Upper lobe of right lung (tissue), 1 donor: ENCODE data around the gene PANK4. TPM values are rescaled to one million over a fixed set of nuclear protein-coding genes. Genes with fewer than 3 reads are reported as not detected.

ENCODE experiments used
- ATAC-seq: fragments of 200-7000 bp; cut with Tn5 transposase; one replicate; pipeline ENCODE4 v1.9.1; 2020; ENCODE audit warnings: mild to moderate bottlenecking, moderate library complexity
- DNase-seq: peaks from one replicate; pipeline ENCODE4 v3.0.0-alpha.2; 2020
- H3K27ac ChIP-seq: fragments of 200-600 bp; one replicate; pipeline ENCODE4 v1.8.0; 2022
- H3K27me3 ChIP-seq: fragments of 200-600 bp; one replicate; pipeline ENCODE4 v1.8.0; 2022; ENCODE audit warnings: mild to moderate bottlenecking
- H3K36me3 ChIP-seq: fragments of 200-600 bp; one replicate; pipeline ENCODE4 v1.8.0; 2022
- H3K4me1 ChIP-seq: fragments of 200-600 bp; one replicate; pipeline ENCODE4 v1.8.0; 2022
- H3K4me3 ChIP-seq: fragments of 200-600 bp; one replicate; pipeline ENCODE4 v1.8.0; 2022; ENCODE audit warnings: mild to moderate bottlenecking
- H3K9me3 ChIP-seq: fragments of 200-600 bp; one replicate; pipeline ENCODE4 v1.8.0; 2022
- CTCF ChIP-seq: fragments of 200-600 bp; IDR thresholded peaks from one replicate; pipeline ENCODE4 v1.8.0; 2022; ENCODE audit warnings: antibody characterized with exemption
- intact Hi-C: fragments of 100-400 bp; cut with DNase I; formaldehyde crosslinking; loops from one replicate; pipeline ENCODE4 v1.11.0; 2022
- total RNA-seq: library from RNA; stranded (reverse); fragmentation: NEBNext Ultra II Directional; extraction: Animal tissue kit (Norgen Biotek cat#: 25700); gene quantifications from one replicate; pipeline ENCODE4 v1.2.1, GENCODE V29; 2021
- donor health status: DM: no; HTN: yes; CAD: no; lungs with severe emphysema.

Gene PANK4
- total RNA-seq, 1 donor from 2014 or later = 36.4 TPM

DNA sequence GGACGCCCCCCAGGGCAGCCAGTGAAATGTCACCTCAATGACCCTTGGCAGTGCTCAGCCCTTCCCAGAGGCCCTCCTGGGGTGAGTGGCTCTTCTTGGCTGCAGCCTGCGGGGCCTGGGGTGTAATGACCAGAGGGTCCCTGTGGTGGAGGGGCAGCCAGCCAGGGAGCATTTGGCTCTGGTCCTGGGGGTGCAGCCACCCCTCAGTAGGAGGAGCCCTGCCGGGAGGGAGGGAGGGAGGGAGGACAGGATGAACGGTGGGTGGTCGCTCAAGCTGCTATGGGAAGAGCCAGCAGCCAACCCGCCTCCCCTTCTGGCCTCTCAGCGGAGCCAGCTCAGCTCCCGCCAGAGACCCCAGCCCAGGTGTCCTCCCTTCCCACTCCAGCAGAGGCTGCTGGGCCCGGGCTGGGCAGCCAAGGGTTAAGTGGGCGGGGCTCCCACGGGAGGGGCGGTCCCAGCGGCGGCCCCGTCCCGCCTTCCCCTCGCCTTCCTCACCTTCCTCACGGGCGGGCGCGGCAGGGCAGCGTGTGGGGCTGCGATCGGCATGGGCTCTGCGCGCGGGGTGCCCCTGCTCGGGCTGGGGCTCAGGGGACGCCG is 59.3 kb downstream of the PANK4 start:
- no peaks in the 10 kb centered on the region for H3K36me3 ChIP-seq
- DNase-seq (no peak), ATAC-seq (no peak)
- no peaks in the 10 kb centered on the region for H3K9me3 ChIP-seq
- intact Hi-C loops = no loop called here
- no peak for TF ChIP-seq CTCF
- no peak overlapping the region for H3K27ac ChIP-seq
- H3K4me3 ChIP-seq = no peak overlapping the region
- peaks cover 72% of the 10 kb centered on the region for H3K27me3 ChIP-seq
- H3K4me1 ChIP-seq = no peaks in the 10 kb centered on the region

DNA sequence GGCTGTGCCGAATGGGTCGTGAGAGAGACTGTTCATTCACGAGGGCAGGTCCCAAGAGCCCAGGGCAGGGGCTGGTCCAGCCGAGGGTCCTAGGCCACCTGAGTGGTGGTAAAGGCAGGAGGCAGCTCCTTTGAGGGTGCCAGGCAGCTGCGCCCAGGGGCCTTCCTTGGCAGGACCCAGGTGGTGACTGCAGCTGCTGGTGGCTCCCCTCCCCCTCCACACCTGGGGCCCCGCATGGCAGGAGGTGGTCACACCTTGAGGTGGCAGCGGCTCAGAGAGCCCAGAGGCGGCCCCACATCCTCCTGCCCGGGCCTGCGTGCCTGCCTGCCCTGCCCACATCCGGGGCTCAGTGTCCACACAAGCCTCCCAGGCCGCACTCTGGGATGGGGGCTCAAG is 60.1 kb downstream of the PANK4 start:
- ATAC-seq (no peak), DNase-seq (no peak)
- intact Hi-C loops = no loop called here
- Histone ChIP-seq H3K4me3 (no peak overlapping the region), H3K4me1 (no peaks in the 10 kb centered on the region), H3K27me3 (peaks cover 72% of the 10 kb centered on the region), H3K36me3 (no peaks in the 10 kb centered on the region), H3K9me3 (no peaks in the 10 kb centered on the region), H3K27ac (no peak overlapping the region)
- TF ChIP-seq CTCF = no peak

DNA sequence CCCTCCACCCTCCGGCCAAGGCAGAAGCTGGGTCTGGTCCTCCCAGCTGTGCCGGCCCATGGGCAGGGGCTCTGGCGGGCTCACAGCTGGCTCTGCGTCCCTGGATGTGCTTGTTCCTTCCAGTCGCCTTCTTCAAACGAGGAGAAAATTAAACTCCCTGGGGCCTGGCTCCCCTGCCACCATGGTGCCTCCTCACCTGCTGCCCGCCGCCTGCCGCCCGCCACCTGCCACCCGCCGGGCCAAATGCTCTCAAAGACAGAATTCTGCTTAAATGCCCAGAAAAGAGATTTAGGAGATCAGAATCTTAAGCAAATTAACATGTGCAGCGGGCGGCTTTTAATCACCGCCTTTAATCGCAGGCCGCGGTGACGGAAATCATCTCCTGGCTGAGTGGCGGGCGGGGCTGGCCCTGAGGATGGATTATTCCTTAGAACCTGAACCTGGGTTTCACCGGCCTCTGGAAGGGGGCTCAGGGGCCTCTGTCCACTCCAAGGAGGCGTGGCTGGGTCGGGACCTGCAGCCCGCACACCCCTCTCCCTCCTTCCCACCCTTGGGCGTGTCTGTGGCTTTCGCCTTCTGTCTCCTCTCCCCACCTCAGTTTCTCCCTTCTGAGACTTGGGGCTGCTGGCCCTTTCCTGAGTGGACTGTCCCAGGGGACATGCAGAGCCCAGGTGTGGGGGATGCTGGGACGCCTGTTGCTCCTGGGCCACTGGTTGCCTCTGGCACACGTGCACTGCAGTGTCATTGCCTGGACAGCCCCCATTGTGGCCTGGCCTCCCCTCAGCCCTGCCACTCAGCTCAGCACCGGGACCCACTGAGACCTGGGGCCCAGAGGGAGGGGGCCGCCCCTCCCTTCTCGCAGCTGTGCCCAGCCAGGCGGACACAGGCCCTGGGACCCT is 60.8 kb downstream of the PANK4 start:
- H3K9me3 ChIP-seq = no peaks in the 10 kb centered on the region
- ATAC-seq (no peak), DNase-seq (no peak)
- H3K4me3 ChIP-seq = no peak overlapping the region
- no peak overlapping the region for H3K27ac ChIP-seq
- no peak for TF ChIP-seq CTCF
- H3K4me1 ChIP-seq = no peaks in the 10 kb centered on the region
- intact Hi-C loops = no loop called here
- H3K27me3 ChIP-seq = peaks cover 72% of the 10 kb centered on the region
- H3K36me3 ChIP-seq = no peaks in the 10 kb centered on the region

GRCh38 chr1:2463396-2463795 is 63.0 kb downstream of the PANK4 start:
- no peaks in the 10 kb centered on the region for H3K9me3 ChIP-seq
- H3K27me3 ChIP-seq = peaks cover 58% of the 10 kb centered on the region
- H3K36me3 ChIP-seq = no peaks in the 10 kb centered on the region
- TF ChIP-seq CTCF = no peak
- H3K4me1 ChIP-seq = no peaks in the 10 kb centered on the region
- DNase-seq (no peak), ATAC-seq (no peak)
- H3K4me3 ChIP-seq = no peak overlapping the region
- intact Hi-C loops = no loop called here
- H3K27ac ChIP-seq = no peak overlapping the region

GRCh38 chr1:2462819-2463218 is 63.6 kb downstream of the PANK4 start:
- H3K27me3 ChIP-seq = peaks cover 52% of the 10 kb centered on the region
- no peak for DNase-seq
- TF ChIP-seq CTCF = no peak
- no peak for ATAC-seq
- no peak overlapping the region for H3K27ac ChIP-seq
- no peaks in the 10 kb centered on the region for H3K4me1 ChIP-seq
- H3K9me3 ChIP-seq = no peaks in the 10 kb centered on the region
- H3K36me3 ChIP-seq = no peaks in the 10 kb centered on the region
- intact Hi-C loops = no loop called here
- no peak overlapping the region for H3K4me3 ChIP-seq
